AG08396 (cell line): ENCODE measurements around the gene CNEP1R1.

Source experiments
- DNase-seq: peaks from one replicate; pipeline ENCODE4 v3.0.0; 2012; ENCODE audit warnings: low spot score, mixed read lengths

The CNEP1R1 gene

GRCh38 chr16:50065241-50065623, 40.2 kb downstream of the CNEP1R1 start:
- no peak for DNase-seq

- DNase-seq, result peak; percentile 98
Observed at GRCh38 chr16:50065624-50066481, 40.8 kb downstream of the CNEP1R1 start, which contains the start of gene HEATR3. Gene HEATR3, plus strand, starts transcription at chr16:50065970. Its CDS starts 162 bp downstream, at chr16:50066132.

GRCh38 chr16:50066482-50067289, 41.7 kb downstream of the CNEP1R1 start:
- no peak for DNase-seq

GRCh38 chr16:50067290-50067853, 42.3 kb downstream of the CNEP1R1 start:
- peak; percentile 34 for DNase-seq

GRCh38 chr16:50068550-50068949, 43.5 kb downstream of the CNEP1R1 start:
- peak; percentile 41 for DNase-seq

GRCh38 chr16:50069060-50069459, 44.0 kb downstream of the CNEP1R1 start:
- DNase-seq, result no peak

- no peak for DNase-seq
Observed at GRCh38 chr16:50071075-50071671, 46.1 kb downstream of the CNEP1R1 start.

- no peak for DNase-seq
Observed at GRCh38 chr16:50072730-50073129, 47.7 kb downstream of the CNEP1R1 start.

- no peak for DNase-seq
Observed at GRCh38 chr16:50079397-50080140, 54.5 kb downstream of the CNEP1R1 start.

GRCh38 chr16:50081428-50082018, 56.5 kb downstream of the CNEP1R1 start:
- no peak for DNase-seq

GRCh38 chr16:50083996-50084395, 59.0 kb downstream of the CNEP1R1 start:
- no peak for DNase-seq

GRCh38 chr16:50086176-50086575, 61.2 kb downstream of the CNEP1R1 start:
- DNase-seq, result no peak
